Cardiac fibroblast (primary cell): ENCODE measurements around the gene ACTA2.
"Not testable (repeated sequence)": the region's sequence is repeated elsewhere in the genome, so short reads cannot be mapped to it uniquely, and the experiment has no call there.

Experiments used
- DNase-seq, 2 donors: peaks; one replicate each; pipeline versions ENCODE4 v3.0.0 to v3.0.0-alpha.2; 2010; ENCODE audit warnings: low read depth in 2 of 2
- H3K4me3 ChIP-seq, 2 donors: replicated peaks in 1 of 2; 1 replicate in 1 of 2; 2 replicates in 1 of 2; pipeline ENCODE4 v1.5.1; 2011; ENCODE audit warnings: low read depth in 2 of 2, low read length in 2 of 2, mild to moderate bottlenecking in 2 of 2, moderate library complexity in 1 of 2
- TF ChIP-seq, protein P1 (sequence below): IDR thresholded peaks from one replicate; pipeline ENCODE4 v1.5.1; 2011; ENCODE audit warnings: low read depth, mild to moderate bottlenecking, low read length, inconsistent platforms

ACTA2 gene

DNA sequence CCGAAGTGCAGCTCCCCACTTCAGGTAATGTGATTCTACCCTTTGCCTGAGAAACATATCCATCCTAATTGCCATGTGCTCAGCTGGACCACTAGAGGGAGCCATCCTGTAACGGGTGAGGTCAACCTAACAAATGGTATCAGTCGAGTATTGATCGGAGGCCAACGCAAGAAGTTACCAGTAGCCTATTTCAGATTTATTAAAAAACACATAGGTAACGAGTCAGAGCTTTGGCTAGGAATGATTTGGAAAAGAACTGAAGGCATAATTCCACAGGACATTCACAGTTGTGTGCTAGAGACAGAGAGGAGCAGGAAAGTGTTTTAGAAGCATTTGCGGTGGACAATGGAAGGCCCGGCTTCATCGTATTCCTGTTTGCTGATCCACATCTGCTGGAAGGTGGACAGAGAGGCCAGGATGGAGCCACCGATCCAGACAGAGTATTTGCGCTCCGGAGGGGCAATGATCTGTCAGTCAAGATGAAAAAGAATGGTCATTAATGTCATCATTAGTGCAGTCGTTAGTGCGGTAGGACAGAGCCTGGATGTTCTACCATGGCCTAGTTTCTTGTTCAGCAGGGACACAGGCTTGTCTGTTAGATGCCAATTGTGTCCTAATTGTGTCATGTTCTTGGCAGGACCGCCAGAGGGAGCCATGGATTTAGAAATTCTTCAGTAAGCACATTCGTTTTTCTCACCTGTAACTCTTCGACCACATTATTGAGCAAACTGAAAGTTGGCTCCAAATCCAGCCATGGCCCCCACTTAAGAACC lies 17.5 kb downstream of the ACTA2 start:
- DNase-seq, result peak; percentile 90 to 92
- TF ChIP-seq, protein P1, sequence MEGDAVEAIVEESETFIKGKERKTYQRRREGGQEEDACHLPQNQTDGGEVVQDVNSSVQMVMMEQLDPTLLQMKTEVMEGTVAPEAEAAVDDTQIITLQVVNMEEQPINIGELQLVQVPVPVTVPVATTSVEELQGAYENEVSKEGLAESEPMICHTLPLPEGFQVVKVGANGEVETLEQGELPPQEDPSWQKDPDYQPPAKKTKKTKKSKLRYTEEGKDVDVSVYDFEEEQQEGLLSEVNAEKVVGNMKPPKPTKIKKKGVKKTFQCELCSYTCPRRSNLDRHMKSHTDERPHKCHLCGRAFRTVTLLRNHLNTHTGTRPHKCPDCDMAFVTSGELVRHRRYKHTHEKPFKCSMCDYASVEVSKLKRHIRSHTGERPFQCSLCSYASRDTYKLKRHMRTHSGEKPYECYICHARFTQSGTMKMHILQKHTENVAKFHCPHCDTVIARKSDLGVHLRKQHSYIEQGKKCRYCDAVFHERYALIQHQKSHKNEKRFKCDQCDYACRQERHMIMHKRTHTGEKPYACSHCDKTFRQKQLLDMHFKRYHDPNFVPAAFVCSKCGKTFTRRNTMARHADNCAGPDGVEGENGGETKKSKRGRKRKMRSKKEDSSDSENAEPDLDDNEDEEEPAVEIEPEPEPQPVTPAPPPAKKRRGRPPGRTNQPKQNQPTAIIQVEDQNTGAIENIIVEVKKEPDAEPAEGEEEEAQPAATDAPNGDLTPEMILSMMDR, result peak; percentile 95
- H3K4me3 ChIP-seq, result no peak overlapping the region

DNA sequence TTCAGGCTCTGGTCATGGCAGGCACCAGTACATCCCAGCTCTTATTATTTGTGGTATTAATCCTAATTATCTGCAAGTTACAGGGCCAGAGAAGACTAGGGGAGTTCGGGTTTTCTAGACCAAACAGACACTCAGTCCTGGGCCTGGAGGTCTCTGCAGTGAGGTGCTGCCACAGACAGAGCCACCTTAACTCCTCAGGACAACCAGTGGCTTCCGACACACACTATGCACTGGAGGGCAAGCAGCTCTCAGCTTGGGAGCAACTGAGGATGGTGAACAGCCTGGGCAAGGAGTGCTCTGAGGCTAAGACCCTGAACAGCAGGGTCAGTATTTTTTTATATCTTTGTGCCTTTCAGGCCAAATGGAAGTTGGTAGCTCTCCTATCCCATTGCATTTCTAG lies 19.0 kb downstream of the ACTA2 start:
- TF ChIP-seq, protein P1, result no peak
- no peak for DNase-seq
- no peak overlapping the region for H3K4me3 ChIP-seq

DNA sequence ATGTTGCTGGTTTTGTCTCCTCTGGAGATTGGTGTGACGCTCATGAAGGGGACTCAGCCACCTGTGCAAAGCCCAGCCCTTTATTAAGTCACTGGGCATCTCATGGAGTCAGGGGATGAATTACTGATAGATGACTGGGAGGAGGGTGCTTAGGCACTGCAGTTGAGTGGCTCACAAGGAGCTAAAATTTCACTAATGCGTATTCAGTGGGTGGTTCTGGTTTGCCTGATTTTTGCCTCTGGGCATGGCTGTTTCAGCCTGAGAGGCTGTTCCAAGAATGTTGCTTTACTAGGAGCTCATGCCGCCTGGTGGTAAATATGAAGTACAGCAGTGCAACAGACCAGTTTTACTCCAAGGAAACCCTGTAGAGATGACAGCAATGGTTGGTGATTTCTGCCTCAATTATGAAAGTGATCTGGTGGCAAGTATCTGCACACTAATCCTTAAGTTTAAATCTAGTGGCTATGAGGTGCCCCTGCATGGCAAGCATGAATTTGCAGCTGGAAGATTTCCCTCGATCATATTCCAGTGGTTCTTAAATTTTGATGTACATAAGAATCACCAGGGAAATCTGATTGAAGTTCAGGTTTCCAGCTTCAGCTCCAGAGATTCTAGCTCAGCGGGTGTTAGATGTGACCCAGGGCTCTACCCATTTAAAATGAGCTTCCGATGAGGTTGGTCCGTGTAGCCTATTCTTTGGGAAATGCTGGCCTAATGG lies 19.9 kb downstream of the ACTA2 start:
- TF ChIP-seq, protein P1, result peak; percentile 88
- no peak overlapping the region for H3K4me3 ChIP-seq
- DNase-seq, result peak; percentile 87 to 91

DNA sequence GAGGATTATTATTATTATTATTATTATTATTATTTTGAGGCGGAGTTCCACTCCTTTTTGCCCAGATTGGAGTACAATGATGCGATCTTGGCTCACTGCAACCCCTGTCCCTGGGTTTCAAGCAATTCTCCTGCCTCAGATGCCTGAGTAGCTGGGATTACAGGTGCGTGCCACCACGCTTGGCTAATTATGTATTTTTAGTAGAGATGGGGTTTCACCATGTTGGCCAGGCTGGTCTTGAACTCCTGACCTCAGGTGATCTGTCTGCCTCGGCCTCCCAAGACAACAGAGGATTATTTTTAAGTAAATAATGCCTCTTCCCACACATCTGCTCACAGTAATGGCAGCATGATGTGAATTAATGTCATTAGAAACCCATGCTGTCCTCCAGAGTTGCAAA lies 20.5 kb downstream of the ACTA2 start:
- DNase-seq, H3K4me3 ChIP-seq: not testable (repeated sequence)

DNA sequence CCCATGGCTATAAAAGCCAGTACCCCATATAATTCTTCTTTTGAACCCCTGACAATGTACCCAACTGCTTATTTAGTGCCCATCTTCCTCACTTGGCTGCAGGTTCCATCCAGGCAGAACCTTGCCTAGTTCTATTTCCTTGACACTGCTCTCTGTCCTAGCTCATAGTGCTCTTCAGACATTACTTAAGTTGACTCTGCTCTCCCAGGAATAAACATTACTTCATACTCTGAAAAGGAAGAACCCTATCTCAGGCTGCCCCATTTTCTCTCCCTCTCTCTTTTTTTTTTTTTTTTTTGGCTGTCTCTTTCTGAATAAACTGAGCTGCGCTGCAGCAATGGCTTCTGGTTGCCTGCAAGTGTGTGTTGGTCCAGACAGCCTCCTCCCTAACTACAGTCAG lies 21.0 kb downstream of the ACTA2 start:
- DNase-seq, result peak; percentile 28 to 38
- TF ChIP-seq, protein P1, result no peak
- no peak overlapping the region for H3K4me3 ChIP-seq

DNA sequence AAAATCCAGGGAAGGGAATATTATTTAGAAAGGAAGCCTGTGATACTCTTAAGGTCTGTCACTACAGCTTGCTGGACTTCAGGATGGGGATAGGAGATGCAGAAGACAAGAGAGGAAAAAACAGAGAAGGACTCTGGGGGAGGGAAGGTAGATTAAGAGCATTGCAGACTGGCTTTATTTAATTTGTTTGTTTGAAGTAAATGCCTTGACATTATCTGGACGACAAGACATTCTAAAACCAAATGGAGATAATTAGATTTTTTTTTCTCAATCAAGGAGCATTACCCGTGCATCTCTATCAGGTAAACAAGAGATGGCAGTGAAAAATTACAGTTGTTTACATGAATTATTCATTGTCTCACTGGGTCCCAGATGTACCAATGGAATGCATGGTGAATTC lies 24.3 kb downstream of the ACTA2 start:
- TF ChIP-seq, protein P1, result no peak
- no peak for DNase-seq
- no peak overlapping the region for H3K4me3 ChIP-seq

DNA sequence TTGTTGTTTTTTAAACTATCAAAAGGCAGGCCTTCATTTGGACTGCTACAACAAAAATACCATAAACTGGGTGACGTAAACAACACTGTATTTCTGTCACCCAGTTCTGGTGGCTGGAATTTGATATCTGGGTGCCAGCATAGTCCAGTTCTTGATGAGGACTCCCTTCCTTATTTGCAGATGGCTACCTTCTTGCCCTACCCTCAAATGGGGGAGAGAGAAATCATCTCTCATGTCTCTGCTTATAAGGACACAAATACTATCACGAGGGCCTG lies 25.2 kb downstream of the ACTA2 start:
- TF ChIP-seq, protein P1, result no peak
- DNase-seq, result no peak
- H3K4me3 ChIP-seq, result no peak overlapping the region
